Hypothalamus (tissue), 51 donors: ENCODE results near the gene ATOX1.

Source experiments
- DNase-seq, 51 donors: peaks; one replicate each; lab custom pipeline; 2025; lab: John Stamatoyannopoulos, UW

Gene ATOX1

DNA sequence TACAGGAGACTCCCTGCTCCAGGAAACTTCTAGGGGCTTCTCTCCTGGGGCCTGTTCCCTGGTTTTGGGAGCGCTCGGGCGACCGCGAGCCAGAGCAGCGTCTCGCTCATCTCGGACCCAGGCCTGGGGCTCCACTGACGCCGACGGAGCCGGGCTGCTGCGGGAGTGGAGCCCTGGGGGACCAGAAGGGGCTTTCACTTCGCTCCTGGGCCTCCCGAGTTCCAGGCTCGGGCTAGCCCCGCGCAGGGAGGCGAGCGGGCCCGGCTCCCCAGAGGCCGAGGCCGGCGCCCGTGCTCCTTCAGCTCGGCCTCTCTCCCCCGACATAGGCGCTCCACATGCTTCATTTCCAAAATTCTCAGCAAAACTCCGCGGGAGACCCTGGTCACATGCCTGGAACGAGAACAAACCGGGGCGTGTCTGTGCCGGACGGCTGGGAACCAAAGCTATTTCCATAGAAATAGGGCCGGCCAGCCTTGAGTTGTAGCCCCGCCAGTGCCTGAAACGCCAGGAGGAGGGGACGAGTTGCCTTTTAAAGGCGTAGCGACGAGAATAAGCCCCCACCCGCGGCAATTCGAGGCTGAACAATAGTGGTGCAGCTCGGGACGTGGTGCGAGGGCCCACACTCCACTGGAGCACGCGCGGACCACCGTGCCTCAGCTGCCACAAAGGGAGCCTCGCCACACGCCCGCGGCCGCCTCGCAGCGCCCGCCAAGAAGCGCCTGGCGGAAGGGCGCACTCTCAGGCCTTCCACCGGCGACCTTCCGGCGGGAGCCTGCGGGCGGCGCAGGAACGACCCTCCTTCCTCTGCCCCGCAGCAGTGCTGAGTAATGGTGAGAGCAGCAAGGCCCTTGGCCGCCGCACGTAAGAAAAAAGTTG is 12.2 kb upstream of the ATOX1 start:
- DNase-seq, result peak in 49 of 51 donors; percentile 34 to 88 (median 67)

DNA sequence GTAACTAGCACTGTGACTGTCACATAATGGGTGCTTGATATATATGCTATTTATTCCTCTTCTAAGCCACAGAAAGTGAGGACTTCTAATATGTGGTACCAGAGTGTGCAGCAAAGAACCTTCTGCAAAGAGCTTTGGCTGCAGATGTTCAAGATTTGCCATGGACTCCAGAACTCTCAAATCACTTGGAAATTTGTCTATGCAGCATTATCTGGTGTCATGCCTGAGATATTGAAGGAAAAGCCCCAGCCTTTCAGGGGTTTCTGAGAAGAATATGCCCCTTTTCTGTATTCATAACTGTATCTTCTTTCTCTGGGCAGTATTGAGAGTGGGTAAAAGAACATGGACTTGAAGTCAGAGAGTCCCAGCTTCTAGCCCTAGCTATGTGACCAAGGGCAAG is 8.5 kb upstream of the ATOX1 start:
- no peak for DNase-seq

DNA sequence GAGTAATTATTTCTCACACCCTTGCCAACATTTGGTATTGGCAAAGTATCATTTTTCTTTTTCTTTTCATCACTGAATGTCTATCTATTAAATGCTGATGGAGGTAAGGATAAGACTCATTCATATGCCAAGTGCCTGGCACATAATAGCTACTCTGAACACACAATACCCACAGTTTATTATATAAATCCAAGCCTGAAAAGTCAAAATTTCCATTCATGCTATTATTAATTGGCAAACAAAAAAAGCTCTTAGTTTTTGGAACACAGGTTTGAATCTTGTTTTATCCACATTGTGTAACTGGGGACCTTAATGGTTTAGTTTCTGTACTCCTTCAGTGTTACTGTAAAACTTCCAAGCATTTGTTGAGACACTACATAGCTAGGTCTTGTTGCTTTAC is 6.4 kb upstream of the ATOX1 start:
- DNase-seq, result no peak

- peak in 13 of 51 donors; percentile 35 to 72 (median 55) for DNase-seq
These were observed 346 bp downstream of the ATOX1 start for GRCh38 chr5:151758141-151758429.

- DNase-seq, result peak in 4 of 51 donors; percentile 30 to 48 (median 42)
These were observed 944 bp downstream of the ATOX1 start for GRCh38 chr5:151757233-151758140.

DNA sequence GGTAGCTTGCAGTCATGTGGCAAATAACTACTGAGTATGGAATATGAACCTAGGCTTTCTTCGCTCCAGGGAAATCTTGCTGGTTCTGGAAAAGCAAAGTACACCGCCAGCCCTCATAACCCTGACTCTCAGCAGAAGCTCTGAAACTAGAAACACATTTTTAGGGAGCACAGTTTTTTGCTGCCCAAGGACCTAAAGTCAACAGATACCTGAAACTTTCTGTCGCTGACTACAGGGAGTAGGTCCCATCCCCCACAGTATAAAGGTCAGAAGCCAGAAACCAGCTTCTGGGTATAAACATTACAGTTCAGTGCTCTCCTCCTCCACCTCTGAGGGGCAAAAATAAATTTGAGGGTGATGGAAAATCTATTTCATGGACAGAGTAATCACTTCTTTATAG is 3.0 kb downstream of the ATOX1 start:
- no peak for DNase-seq

DNA sequence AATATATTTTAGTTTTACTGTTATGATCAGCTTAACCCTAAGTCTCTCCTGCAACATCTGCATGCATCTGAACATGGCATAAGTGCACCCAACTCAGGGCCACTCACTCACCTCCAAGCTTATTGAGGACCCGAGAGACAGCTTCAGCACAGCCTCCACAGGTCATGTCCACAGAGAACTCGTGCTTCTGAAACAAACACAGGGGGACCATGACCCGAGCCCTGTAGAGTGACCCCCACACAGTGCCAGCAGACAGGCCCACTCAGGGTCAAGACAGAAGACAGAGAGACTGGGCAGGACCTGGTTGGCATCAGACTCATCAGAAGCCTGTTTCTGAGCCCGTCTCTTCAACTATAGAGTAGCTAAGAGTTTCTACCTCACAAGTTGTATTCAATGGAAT is 6.8 kb downstream of the ATOX1 start:
- no peak for DNase-seq

DNA sequence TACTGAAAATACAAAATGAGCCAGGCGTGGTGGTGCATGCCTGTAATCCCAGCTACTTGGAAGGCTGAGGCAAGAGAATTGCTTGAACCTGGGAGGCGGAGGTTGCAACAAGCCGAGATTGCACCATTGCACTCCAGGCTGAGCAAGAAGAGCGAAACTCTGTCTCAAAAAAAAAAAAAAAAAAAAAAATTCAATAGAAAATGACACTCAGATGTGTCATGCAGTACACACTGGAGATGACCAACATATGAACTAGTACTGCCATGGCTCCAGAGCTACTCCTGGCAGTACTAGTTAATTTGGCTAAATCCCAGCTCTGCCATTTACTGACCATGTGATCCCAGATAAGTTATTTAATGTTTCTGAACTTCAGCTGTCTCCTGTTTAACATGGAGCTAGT is 7.3 kb downstream of the ATOX1 start:
- no peak for DNase-seq

DNA sequence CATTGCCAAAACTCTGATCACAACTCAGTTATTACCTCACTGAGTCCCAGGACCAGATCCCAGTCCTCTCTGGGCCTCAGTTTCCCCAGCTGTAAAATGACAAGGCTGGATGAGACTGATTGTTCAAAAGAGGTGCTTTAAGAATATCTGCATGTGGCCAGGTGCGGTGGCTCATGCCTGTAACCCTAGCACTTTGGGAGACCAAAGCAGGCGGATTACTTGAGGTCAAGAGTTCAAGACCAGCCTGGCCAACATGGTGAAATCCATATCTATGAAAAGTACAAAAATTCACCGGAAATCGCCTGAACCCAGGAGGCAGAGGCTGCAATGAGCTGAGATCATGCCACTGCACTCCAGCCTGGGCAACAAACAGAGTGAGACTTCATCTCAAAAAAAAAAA is 8.3 kb downstream of the ATOX1 start:
- no peak for DNase-seq

DNA sequence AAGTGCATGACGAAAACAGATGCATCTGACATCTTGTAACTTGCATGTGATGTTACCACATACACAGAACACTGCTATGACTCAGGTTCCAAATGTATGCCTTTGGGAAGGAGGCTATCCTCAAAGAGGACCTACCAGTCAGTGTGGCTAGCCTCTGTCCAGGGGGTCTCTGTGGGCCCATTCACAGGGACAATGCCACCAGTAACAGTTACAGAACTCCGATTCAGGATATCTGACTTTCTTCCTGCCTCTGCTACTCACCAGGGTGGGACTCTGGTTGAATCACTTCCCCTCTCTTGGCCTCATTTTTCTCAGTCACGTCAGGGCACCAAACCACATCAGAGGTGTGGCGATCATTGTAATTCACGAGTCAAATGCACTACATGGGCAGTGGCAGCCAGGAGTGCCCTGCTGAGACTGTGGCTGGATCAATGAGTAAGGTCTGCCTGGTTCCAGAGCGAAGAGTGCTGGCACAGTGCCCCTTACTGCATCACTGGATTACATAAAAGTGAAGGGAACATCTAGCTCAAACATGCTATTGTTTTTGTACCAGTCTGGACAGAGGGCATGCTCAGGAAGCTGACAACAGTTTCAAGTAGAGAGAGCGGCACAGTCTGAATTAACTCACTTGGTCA is 13.2 kb downstream of the ATOX1 start:
- DNase-seq, result peak in 49 of 51 donors; percentile 9 to 91 (median 66)

GRCh38 chr5:151743530-151743929 is 14.9 kb downstream of the ATOX1 start:
- DNase-seq, result no peak

GRCh38 chr5:151742870-151743294 is 15.5 kb downstream of the ATOX1 start:
- DNase-seq, result peak in 41 of 51 donors; percentile 7 to 68 (median 37)

DNA sequence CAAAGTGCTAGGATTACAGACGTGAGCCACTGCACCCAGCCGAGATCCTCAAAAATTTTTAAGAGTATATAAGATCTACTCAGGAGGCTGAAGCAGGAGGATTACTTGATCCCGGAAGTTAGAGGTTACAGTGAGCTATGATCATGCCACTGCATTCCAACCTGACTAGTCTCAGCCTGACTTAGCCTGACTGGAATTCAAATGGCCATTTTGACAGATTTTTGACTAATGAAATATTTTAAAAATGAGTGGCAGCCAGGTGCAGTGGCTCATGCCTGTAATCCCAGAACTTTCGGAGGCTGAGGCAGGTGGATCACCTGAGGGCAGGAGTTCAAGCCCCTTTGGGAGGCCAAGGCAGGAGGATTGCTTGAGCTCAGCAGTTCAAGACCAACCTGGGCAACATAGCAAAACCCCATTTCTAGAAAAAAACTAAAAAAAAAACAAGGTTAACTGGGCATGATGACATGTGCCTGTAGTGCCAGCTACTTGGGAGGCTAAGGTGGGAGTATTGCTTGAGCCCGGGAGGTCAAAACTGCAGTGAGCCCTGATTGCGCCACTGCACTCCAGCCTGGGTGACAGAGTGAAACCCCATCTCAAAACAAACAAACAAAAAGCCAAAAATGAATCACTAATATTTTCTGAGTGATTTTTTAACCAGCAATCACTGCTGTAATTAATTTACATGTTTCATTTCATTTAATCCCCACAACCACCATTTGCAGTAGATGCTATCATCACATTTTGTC is 16.6 kb downstream of the ATOX1 start:
- no peak for DNase-seq

GRCh38 chr5:151740958-151741373 is 17.5 kb downstream of the ATOX1 start:
- DNase-seq, result peak in 1 of 51 donors; percentile 41

DNA sequence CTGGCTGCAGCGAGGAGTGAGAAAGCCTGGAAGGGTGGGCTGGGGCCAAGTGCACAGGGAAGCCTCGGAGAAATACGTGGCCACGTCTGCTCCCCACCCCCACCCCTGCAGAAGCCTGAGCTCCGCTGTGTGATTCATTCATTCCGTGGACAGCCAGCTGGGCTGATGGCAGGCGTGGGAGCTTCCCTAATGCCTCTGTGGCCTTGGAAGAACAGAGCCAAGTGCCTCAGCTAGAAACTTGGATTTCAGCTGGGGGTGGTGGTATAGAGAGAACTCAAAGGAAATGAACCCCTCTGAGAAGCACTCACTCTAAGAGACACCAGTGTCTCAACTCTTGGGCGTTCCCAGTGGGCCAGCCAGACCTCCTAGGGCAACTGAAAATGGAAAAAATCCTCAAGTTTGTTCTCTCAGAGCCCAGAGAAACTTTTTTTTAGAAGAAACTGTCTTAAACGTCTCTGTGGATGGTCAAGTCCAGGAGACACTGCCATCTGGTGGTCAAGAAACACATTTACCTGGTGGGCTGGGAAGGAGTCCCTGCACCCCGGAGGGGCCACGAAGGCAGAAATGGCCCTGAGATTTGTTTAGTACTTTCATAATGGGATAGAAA is 18.0 kb downstream of the ATOX1 start:
- DNase-seq, result peak in 36 of 51 donors; percentile 3 to 72 (median 46)

DNA sequence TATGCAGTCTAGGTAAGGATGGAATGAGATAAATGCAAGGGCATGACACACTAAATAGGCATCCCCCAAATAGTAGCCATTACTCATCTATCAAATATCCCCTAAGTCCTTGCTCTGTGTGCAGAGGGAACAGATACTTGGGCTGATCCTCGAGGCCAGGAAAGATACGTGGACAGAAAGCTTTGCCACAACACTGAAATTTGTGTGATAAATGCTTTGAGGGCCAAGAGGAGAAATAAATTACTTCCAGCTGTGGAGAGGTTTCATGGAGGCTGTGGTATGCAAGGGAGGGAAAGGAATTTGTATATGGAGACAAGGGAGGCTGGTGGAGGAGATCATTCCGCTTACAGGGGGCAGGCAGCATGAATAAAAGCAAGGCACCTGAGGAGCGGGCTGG is 18.5 kb downstream of the ATOX1 start:
- DNase-seq, result no peak

- DNase-seq, result no peak
These were observed 19.0 kb downstream of the ATOX1 start for GRCh38 chr5:151739395-151739794.

- DNase-seq, result no peak
These were observed 20.1 kb downstream of the ATOX1 start for GRCh38 chr5:151738125-151738848.

DNA sequence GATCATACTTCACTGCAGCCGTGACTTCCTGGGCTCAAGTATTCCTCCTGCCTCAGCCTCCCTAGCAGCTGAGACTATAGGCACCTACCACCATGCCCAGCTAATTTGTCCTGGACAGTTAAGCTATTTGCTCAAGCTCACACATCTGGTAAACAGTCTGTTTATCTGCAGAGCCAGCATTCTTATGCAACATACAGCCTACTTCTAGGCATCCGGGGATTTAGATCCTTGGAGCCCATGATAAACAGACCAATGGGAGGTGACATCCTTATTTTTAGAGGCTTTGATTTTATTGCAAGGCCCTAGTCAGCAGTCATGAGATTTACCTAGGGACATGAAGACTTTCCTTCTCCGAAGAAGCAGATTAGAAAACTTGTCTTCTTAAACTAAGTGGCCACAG is 21.0 kb downstream of the ATOX1 start:
- no peak for DNase-seq
